Astrocyte (in vitro differentiated cells and primary cell): ENCODE measurements around the gene SPATA6. TPM values are rescaled to one million over a fixed set of nuclear protein-coding genes. Genes with fewer than 3 reads are reported as not detected.

Experiments
- DNase-seq: peaks from one replicate; pipeline ENCODE4 v3.0.0-alpha.2; 2010; ENCODE audit warnings: low read depth
- FAIRE-seq: peaks from 2 replicates; lab custom pipeline; 2011; peaks lifted over from hg19 to GRCh38; lab: Jason Lieb, UNC
- H2AFZ ChIP-seq: 2 replicates; pipeline ENCODE4 v1.6.0; 2012; ENCODE audit warnings: low read depth, low read length, inconsistent platforms
- H3K27ac ChIP-seq: 2 replicates; pipeline ENCODE4 v1.5.1; 2011; ENCODE audit warnings: low read depth, low read length, inconsistent platforms
- H3K27me3 ChIP-seq: 2 replicates; pipeline ENCODE4 v1.6.0; 2011; ENCODE audit warnings: low read length, inconsistent platforms; ENCODE audit not compliant: insufficient read depth
- H3K36me3 ChIP-seq: 2 replicates; pipeline ENCODE4 v1.5.1; 2011; ENCODE audit warnings: low read length, inconsistent platforms; ENCODE audit not compliant: insufficient read depth
- H3K4me1 ChIP-seq: 2 replicates; pipeline ENCODE4 v1.5.1; 2011; ENCODE audit warnings: low read length, inconsistent platforms; ENCODE audit not compliant: insufficient read depth
- H3K4me2 ChIP-seq: 2 replicates; pipeline ENCODE4 v1.6.0; 2012; ENCODE audit warnings: low read length, inconsistent platforms
- H3K4me3 ChIP-seq: 2 replicates; pipeline ENCODE4 v1.5.1; 2011; ENCODE audit warnings: low read depth, mild to moderate bottlenecking, low read length, inconsistent platforms; ENCODE audit not compliant: insufficient read depth
- H3K79me2 ChIP-seq: 2 replicates; pipeline ENCODE4 v1.6.0; 2012; ENCODE audit warnings: mild to moderate bottlenecking, low read length, inconsistent platforms; ENCODE audit not compliant: insufficient read depth
- H3K9ac ChIP-seq: 2 replicates; pipeline ENCODE4 v1.6.0; 2012; ENCODE audit warnings: mild to moderate bottlenecking, low read length, inconsistent platforms
- H3K9me3 ChIP-seq: 2 replicates; pipeline ENCODE4 v1.5.1; 2012; ENCODE audit warnings: low read depth, mild to moderate bottlenecking, low read length, inconsistent platforms; ENCODE audit not compliant: insufficient read depth
- H4K20me1 ChIP-seq: 2 replicates; pipeline ENCODE4 v1.6.0; 2012; ENCODE audit warnings: low read length, inconsistent platforms; ENCODE audit not compliant: insufficient read depth
- H3K27ac Mint-ChIP-seq: one replicate; pipeline ENCODE4 v1.8.0; 2021; ENCODE audit warnings: mild to moderate bottlenecking, mixed read lengths; ENCODE audit not compliant: unreplicated experiment
- H3K27me3 Mint-ChIP-seq: one replicate; pipeline ENCODE4 v1.8.0; 2021; ENCODE audit warnings: low read depth, mixed read lengths; ENCODE audit not compliant: unreplicated experiment
- H3K36me3 Mint-ChIP-seq: one replicate; pipeline ENCODE4 v1.8.0; 2021; ENCODE audit warnings: low read depth, mixed read lengths; ENCODE audit not compliant: unreplicated experiment
- H3K4me1 Mint-ChIP-seq: one replicate; pipeline ENCODE4 v1.8.0; 2021; ENCODE audit warnings: low read depth, mixed read lengths; ENCODE audit not compliant: unreplicated experiment
- H3K4me3 Mint-ChIP-seq: one replicate; pipeline ENCODE4 v1.8.0; 2021; ENCODE audit warnings: mild to moderate bottlenecking, moderate library complexity, mixed read lengths; ENCODE audit not compliant: unreplicated experiment
- H3K9me3 Mint-ChIP-seq: one replicate; pipeline ENCODE4 v1.8.0; 2021; ENCODE audit warnings: mild to moderate bottlenecking, mixed read lengths; ENCODE audit not compliant: unreplicated experiment
- EZH2 ChIP-seq: IDR thresholded peaks from 2 replicates; pipeline ENCODE4 v1.6.1; 2012; ENCODE audit warnings: mild to moderate bottlenecking, low read length, inconsistent platforms; ENCODE audit not compliant: insufficient read depth
- total RNA-seq: library from RNA; stranded (reverse); gene quantifications from 2 replicates; pipeline ENCODE4 v1.2.1, GENCODE V29; 2021
- TF ChIP-seq, protein P1 (sequence below): IDR thresholded peaks from 2 replicates; pipeline ENCODE4 v1.5.1; 2011; ENCODE audit warnings: low read depth, mild to moderate bottlenecking, inconsistent platforms, low read length, moderate library complexity; ENCODE audit not compliant: insufficient read depth

Gene SPATA6
- total RNA-seq, 1 donor from 2014 or later: 8.2 TPM

DNA sequence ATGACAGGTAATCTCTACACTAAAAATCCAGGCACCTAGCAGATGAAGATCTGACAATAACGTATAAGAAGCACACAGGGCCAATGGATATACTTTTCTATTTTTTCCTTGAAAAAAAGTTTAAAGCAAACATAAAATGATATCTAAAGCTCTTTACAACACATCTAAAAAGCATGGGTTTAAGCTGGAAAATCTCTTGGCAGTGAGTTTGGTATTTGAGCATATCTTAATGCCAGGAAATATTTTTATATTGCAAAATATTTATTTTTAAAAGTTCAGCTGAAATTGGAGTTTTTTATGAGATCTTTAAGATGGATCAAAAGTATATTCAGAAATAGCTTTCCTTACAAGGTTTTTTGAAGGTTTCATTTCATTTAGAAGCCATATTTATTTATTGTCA, 209.0 kb downstream of the SPATA6 start:
- DNase-seq (no peak), FAIRE-seq (no peak)
- no peak overlapping the region for H3K4me3 ChIP-seq
- no peaks in the 10 kb centered on the region for H4K20me1 ChIP-seq
- Mint-ChIP-seq H3K27ac (no peak overlapping the region), H3K4me1 (no peaks in the 10 kb centered on the region), H3K36me3 (no peaks in the 10 kb centered on the region), H3K4me3 (no peak overlapping the region), H3K9me3 (no peaks in the 10 kb centered on the region), H3K27me3 (no peaks in the 10 kb centered on the region)
- no peaks in the 10 kb centered on the region for H3K36me3 ChIP-seq
- no peak for TF ChIP-seq EZH2
- TF ChIP-seq, protein P1, sequence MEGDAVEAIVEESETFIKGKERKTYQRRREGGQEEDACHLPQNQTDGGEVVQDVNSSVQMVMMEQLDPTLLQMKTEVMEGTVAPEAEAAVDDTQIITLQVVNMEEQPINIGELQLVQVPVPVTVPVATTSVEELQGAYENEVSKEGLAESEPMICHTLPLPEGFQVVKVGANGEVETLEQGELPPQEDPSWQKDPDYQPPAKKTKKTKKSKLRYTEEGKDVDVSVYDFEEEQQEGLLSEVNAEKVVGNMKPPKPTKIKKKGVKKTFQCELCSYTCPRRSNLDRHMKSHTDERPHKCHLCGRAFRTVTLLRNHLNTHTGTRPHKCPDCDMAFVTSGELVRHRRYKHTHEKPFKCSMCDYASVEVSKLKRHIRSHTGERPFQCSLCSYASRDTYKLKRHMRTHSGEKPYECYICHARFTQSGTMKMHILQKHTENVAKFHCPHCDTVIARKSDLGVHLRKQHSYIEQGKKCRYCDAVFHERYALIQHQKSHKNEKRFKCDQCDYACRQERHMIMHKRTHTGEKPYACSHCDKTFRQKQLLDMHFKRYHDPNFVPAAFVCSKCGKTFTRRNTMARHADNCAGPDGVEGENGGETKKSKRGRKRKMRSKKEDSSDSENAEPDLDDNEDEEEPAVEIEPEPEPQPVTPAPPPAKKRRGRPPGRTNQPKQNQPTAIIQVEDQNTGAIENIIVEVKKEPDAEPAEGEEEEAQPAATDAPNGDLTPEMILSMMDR: no peak
- no peaks in the 10 kb centered on the region for H3K27me3 ChIP-seq
- no peak overlapping the region for H3K4me2 ChIP-seq
- no peak overlapping the region for H2AFZ ChIP-seq
- no peak overlapping the region for H3K27ac ChIP-seq
- H3K79me2 ChIP-seq: no peaks in the 10 kb centered on the region
- no peak overlapping the region for H3K9ac ChIP-seq
- H3K9me3 ChIP-seq: no peaks in the 10 kb centered on the region
- H3K4me1 ChIP-seq: no peaks in the 10 kb centered on the region

DNA sequence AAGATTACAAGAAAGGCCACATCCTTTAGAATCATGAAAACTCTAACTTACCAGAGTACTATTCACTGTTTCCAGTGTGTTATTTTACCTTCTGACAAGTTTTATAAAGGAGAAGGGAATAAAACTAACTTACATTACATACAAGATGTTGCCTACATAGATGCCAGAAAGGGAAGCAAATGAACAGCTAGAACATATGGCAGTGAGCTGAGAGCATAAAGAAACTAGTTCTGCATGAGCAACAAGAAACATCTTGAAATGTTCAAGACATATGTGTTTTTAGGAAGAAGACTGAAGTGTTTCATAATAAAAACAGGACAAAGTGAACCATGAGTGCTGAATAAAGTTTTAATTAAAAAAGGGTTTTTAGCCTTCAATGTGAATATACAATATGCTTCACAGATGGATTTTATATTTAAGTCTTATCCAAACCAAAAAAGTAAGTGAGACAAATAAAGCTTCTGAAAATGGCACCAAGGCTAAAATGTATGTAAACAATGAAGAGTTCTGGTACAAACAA, 210.1 kb downstream of the SPATA6 start:
- Histone ChIP-seq H3K79me2 (no peaks in the 10 kb centered on the region), H4K20me1 (no peaks in the 10 kb centered on the region), H3K4me3 (no peak overlapping the region), H3K27ac (no peak overlapping the region), H3K9ac (no peak overlapping the region), H3K4me1 (no peaks in the 10 kb centered on the region), H3K9me3 (no peaks in the 10 kb centered on the region), H3K4me2 (no peak overlapping the region), H3K27me3 (no peaks in the 10 kb centered on the region), H2AFZ (no peak overlapping the region), H3K36me3 (no peaks in the 10 kb centered on the region)
- H3K36me3 Mint-ChIP-seq: no peaks in the 10 kb centered on the region
- no peaks in the 10 kb centered on the region for H3K27me3 Mint-ChIP-seq
- H3K27ac Mint-ChIP-seq: no peak overlapping the region
- H3K9me3 Mint-ChIP-seq: no peaks in the 10 kb centered on the region
- no peak overlapping the region for H3K4me3 Mint-ChIP-seq
- H3K4me1 Mint-ChIP-seq: no peaks in the 10 kb centered on the region
- no peak for TF ChIP-seq EZH2
- TF ChIP-seq, protein P1: no peak
- FAIRE-seq: no peak
- no peak for DNase-seq

DNA sequence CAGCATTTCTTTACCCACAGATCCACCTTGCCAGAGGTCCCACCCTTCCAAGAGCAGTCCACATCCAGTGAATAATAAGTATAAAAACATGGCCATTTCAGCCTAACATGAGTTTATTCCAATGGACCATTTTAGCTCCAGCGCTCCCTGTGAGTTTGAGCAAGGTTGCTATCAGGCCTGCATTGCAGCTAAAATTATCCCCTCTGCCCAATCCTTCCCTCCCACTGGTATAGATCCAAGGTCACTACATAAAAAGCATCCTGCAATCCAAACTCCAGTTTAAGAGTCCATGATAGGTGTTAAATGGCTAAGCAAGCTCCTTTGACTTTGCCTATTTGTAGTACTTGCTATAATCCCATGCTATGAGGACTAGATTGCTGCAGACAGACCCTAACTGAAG, 213.9 kb downstream of the SPATA6 start:
- H3K27ac ChIP-seq: no peak overlapping the region
- H3K9me3 ChIP-seq: no peaks in the 10 kb centered on the region
- no peaks in the 10 kb centered on the region for H3K27me3 Mint-ChIP-seq
- H3K27me3 ChIP-seq: no peaks in the 10 kb centered on the region
- no peaks in the 10 kb centered on the region for H3K4me1 ChIP-seq
- H3K4me1 Mint-ChIP-seq: no peaks in the 10 kb centered on the region
- no peaks in the 10 kb centered on the region for H3K36me3 Mint-ChIP-seq
- no peak overlapping the region for H3K4me3 Mint-ChIP-seq
- no peak for DNase-seq
- H2AFZ ChIP-seq: no peak overlapping the region
- no peak overlapping the region for H3K9ac ChIP-seq
- H3K4me2 ChIP-seq: no peak overlapping the region
- no peaks in the 10 kb centered on the region for H3K79me2 ChIP-seq
- H3K9me3 Mint-ChIP-seq: no peaks in the 10 kb centered on the region
- H3K4me3 ChIP-seq: no peak overlapping the region
- TF ChIP-seq, protein P1: no peak
- no peak for TF ChIP-seq EZH2
- no peaks in the 10 kb centered on the region for H4K20me1 ChIP-seq
- no peak for FAIRE-seq
- no peak overlapping the region for H3K27ac Mint-ChIP-seq
- no peaks in the 10 kb centered on the region for H3K36me3 ChIP-seq
